ENCODE data around the gene EIF1AD. TPM values are rescaled to one million over a fixed set of nuclear protein-coding genes. Genes with fewer than 3 reads are reported as not detected.

Gene EIF1AD
- total and polyA plus RNA-seq, 2 of the 8 experiments (the other 6 are each of a cell fraction or from before 2014, with no cell fraction given) = 32.6 to 39.9 TPM

DNA sequence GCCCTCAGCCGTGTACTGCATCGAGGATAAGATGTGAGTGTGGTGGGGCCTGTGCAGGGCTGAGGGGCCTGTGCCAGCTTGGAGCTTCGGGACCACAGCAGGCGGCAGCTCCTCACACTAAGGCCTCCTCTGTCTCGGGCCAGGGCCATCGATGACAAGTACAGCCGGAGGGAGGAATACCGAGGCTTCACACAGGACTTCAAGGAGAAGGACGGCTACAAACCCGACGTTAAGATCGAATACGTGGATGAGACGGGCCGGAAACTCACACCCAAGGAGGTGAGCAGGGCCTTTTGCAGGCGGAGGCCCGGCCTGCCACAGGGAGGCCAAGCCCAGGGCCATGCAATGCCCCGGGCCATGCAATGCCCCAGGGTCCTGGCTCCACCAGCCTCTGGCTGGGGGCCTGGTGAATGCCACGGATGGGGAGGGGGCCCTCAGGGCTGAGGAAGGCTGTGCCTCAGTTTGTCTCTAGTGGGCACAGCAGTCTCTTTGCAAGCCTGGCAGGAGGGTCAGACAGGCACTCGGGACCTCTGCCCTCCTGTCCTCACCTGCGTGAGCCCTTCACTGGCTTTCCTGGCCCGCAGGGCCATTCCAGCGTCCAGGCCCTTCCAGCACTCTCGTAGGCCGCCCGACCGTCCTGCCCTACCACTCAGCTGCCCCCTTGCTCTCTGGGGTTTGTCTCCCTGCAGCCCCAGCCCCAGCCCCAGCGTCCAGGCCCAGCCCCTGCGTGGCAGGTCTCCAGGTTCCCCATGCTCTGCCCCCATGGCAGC is 24.2 kb downstream of the EIF1AD start:
- Histone ChIP-seq H2BK15ac (ENCODE audit: low read length) (no peak overlapping the region), H3K23ac (ENCODE audit: insufficient read length) (no peak overlapping the region), H3K18ac (ENCODE audit: extremely low read depth, low read length) (no peak overlapping the region), H2BK5ac (ENCODE audit: low read depth, low read length) (no peak overlapping the region), H2BK12ac (ENCODE audit: low read depth, low read length) (no peak overlapping the region), H3K4me3 (ENCODE audit: extremely low read depth in 1 of 4, insufficient read depth in 2 of 4, low read depth in 3 of 4, low read length in 4 of 4) (no peak overlapping the region), H3K36me3 (ENCODE audit: control insufficient read depth in 2 of 4, insufficient read depth in 4 of 4, low read length in 3 of 4) (peaks cover 6 to 25% (median 22%) of the 10 kb centered on the region in 4 experiments; a peak in 7 of 8 replicates), H4K8ac (ENCODE audit: extremely low read depth, insufficient read depth, low read length) (no peak overlapping the region; the same call in 1 of the 2 replicates), H3K4me2 (ENCODE audit: insufficient read depth in 1 of 2, low read depth in 2 of 2, low read length in 2 of 2) (no peak overlapping the region), H2AFZ (ENCODE audit: low read length) (no peak overlapping the region), H4K20me1 (replicated peaks in 1 of 2; ENCODE audit: control insufficient read depth in 1 of 2, insufficient read depth in 2 of 2, low read length in 2 of 2) (peaks cover 0 to 2% of the 10 kb centered on the region in 2 experiments), H3K23me2 (ENCODE audit: low read depth, low read length) (no peaks in the 10 kb centered on the region), H3K9me3 (ENCODE audit: insufficient read depth in 2 of 2, low read depth in 1 of 2, low read length in 1 of 2) (no peaks in the 10 kb centered on the region), H3K9ac (replicated peaks in 1 of 4; ENCODE audit: extremely low read depth in 1 of 4, low read depth in 3 of 4, low read length in 3 of 4) (no peak overlapping the region), H2BK20ac (ENCODE audit: low read length) (no peak overlapping the region), H3K79me1 (ENCODE audit: low read depth, low read length) (no peaks in the 10 kb centered on the region), H4K5ac (ENCODE audit: insufficient read length, low read depth, low read length) (no peak overlapping the region), H3K14ac (ENCODE audit: insufficient read length) (no peak overlapping the region), H3K4ac (replicated peaks; ENCODE audit: insufficient read length, low read depth, low read length) (no peak overlapping the region), H2BK120ac (replicated peaks; ENCODE audit: low read depth, low read length) (no peak overlapping the region), H3K27me3 (replicated peaks in 1 of 4; ENCODE audit: control insufficient read depth in 3 of 4, extremely low read depth in 1 of 4, insufficient read depth in 3 of 4, low read length in 3 of 4) (no peaks in the 10 kb centered on the region), H3K56ac (replicated peaks; ENCODE audit: insufficient read length, low read depth, low read length) (no peak overlapping the region), H4K91ac (replicated peaks; ENCODE audit: insufficient read length, low read length) (no peak overlapping the region), H3K79me2 (ENCODE audit: control insufficient read depth in 1 of 2, insufficient read depth in 2 of 2, low read length in 2 of 2) (no peaks in the 10 kb centered on the region), H3K27ac (ENCODE audit: low read depth, low read length) (no peak overlapping the region), H3K4me1 (replicated peaks in 1 of 4; ENCODE audit: control insufficient read depth in 3 of 4, insufficient read depth in 4 of 4, low read length in 3 of 4) (no peaks in the 10 kb centered on the region), H2AK5ac (ENCODE audit: low read depth, low read length) (no peak overlapping the region)
- CTCF ChIA-PET (ENCODE audit: partially characterized antibody) = interaction anchor here (1.1 to 18.4 kb wide), 3 partner anchors 10 to 88 kb away, joined by 3 to 281 read pairs (median 8); partner anchors contain the start of genes CCDC85B and FIBP
- 92% methylated on average over 24 of the region's 29 CpGs; no CpG with 5 or more reads in 1 of the 2 experiments for WGBS, 2 experiments (ENCODE audit: extremely low coverage in 1 of 2, insufficient coverage in 1 of 2, insufficient read length in 1 of 2, insufficient replicate concordance in 2 of 2, low coverage in 1 of 2, low lambda C conversion rate in 2 of 2, missing lambda C conversion rate in 1 of 2)
- POLR2A ChIA-PET (ENCODE audit: partially characterized antibody) = interaction anchor here (0.9 to 2.2 kb wide), 7 partner anchors 8 to 98 kb away, joined by 3 to 11 read pairs (median 3); partner anchors contain the start of gene CCDC85B
- FAIRE-seq (no peak), DNase-seq (ENCODE audit: low read depth in 1 of 2, low spot score in 2 of 2) (no peak)
- TF ChIP-seq HDAC6 (IDR thresholded peaks at IDR 0.05; ENCODE audit: low read depth, low read length) = no peak
- no peak for TF ChIP-seq NRF1 (IDR thresholded peaks at IDR 0.05; ENCODE audit: low read depth, low read length)
- no peak for TF ChIP-seq SRF (IDR thresholded peaks at IDR 0.05; ENCODE audit: low read depth, low read length)
- TF ChIP-seq SIX5 (IDR thresholded peaks at IDR 0.05; ENCODE audit: low read depth, low read length) = no peak
- no peak for TF ChIP-seq TAF7 (optimal IDR thresholded peaks at IDR 0.05; ENCODE audit: borderline replicate concordance, low read depth, low read length)
- no peak for TF ChIP-seq YY1 (IDR thresholded peaks at IDR 0.05; ENCODE audit: low read depth, low read length)
- TF ChIP-seq JUND (IDR thresholded peaks at IDR 0.05; ENCODE audit: low read length) = no peak
- TF ChIP-seq, protein P1, sequence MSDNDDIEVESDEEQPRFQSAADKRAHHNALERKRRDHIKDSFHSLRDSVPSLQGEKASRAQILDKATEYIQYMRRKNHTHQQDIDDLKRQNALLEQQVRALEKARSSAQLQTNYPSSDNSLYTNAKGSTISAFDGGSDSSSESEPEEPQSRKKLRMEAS (IDR thresholded peaks at IDR 0.05) = no peak
- no peak for TF ChIP-seq ZNF274 (IDR thresholded peaks at IDR 0.05; ENCODE audit: borderline replicate concordance, extremely low read depth, low read length)
- TF ChIP-seq, protein P2, sequence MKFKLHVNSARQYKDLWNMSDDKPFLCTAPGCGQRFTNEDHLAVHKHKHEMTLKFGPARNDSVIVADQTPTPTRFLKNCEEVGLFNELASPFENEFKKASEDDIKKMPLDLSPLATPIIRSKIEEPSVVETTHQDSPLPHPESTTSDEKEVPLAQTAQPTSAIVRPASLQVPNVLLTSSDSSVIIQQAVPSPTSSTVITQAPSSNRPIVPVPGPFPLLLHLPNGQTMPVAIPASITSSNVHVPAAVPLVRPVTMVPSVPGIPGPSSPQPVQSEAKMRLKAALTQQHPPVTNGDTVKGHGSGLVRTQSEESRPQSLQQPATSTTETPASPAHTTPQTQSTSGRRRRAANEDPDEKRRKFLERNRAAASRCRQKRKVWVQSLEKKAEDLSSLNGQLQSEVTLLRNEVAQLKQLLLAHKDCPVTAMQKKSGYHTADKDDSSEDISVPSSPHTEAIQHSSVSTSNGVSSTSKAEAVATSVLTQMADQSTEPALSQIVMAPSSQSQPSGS (IDR thresholded peaks at IDR 0.05; ENCODE audit: low read length) = no peak

All from H1 (cell line).